GM23338 (cell line): ENCODE data around the gene UCHL1. TPM values are rescaled to one million over a fixed set of nuclear protein-coding genes. Genes with fewer than 3 reads are reported as not detected.

ENCODE experiments used
- ATAC-seq: fragments of 200-7000 bp; cut with Tn5 transposase; 3 replicates; pipeline ENCODE4 v1.9.1; 2020
- DNase-seq: peaks from one replicate; pipeline ENCODE4 v3.0.0-alpha.2; 2015; ENCODE audit warnings: low spot score
- H2AFZ ChIP-seq: fragments of 200-600 bp; sonication (generic); 2 replicates; pipeline ENCODE4 v1.8.0; 2016; ENCODE audit warnings: antibody characterized with exemption, mild to moderate bottlenecking, moderate library complexity
- H3F3A ChIP-seq: fragments of 200-600 bp; sonication (generic); replicated peaks from 2 replicates; pipeline ENCODE4 v1.8.0; 2017; ENCODE audit warnings: antibody characterized with exemption, mixed run types, low read depth
- H3K27ac ChIP-seq: fragments of 200-600 bp; sonication (generic); 2 replicates; pipeline ENCODE4 v1.6.1; 2016; ENCODE audit warnings: low read depth
- H3K27me3 ChIP-seq: fragments of 200-600 bp; sonication (generic); 2 replicates; pipeline ENCODE4 v1.8.0; 2016; ENCODE audit warnings: mild to moderate bottlenecking, mixed run types, moderate library complexity; ENCODE audit not compliant: insufficient read depth
- H3K36me3 ChIP-seq: fragments of 200-600 bp; sonication (generic); 2 replicates; pipeline ENCODE4 v1.8.0; 2016; ENCODE audit warnings: mild to moderate bottlenecking; ENCODE audit not compliant: insufficient read depth
- H3K4me1 ChIP-seq: fragments of 200-600 bp; sonication (generic); 2 replicates; pipeline ENCODE4 v1.8.0; 2016; ENCODE audit warnings: mild to moderate bottlenecking, moderate library complexity; ENCODE audit not compliant: insufficient read depth
- H3K4me2 ChIP-seq: fragments of 200-600 bp; sonication (generic); 2 replicates; pipeline ENCODE4 v1.7.1; 2017; ENCODE audit warnings: mixed run types
- H3K4me3 ChIP-seq: fragments of 200-600 bp; sonication (generic); 2 replicates; pipeline ENCODE4 v1.6.1; 2016; ENCODE audit warnings: mixed run types
- H3K79me2 ChIP-seq: fragments of 200-600 bp; sonication (generic); replicated peaks from 2 replicates; pipeline ENCODE4 v1.8.0; 2017; ENCODE audit warnings: mild to moderate bottlenecking; ENCODE audit not compliant: insufficient read depth
- H3K9me2 ChIP-seq: fragments of 200-600 bp; sonication (generic); 2 replicates; pipeline ENCODE4 v1.8.0; 2017; ENCODE audit not compliant: insufficient read depth
- H4K20me1 ChIP-seq: fragments of 200-600 bp; sonication (generic); replicated peaks from 2 replicates; pipeline ENCODE4 v1.8.0; 2017; ENCODE audit warnings: mild to moderate bottlenecking; ENCODE audit not compliant: insufficient read depth
- H3K27ac Mint-ChIP-seq: 2 replicates; pipeline ENCODE4 v1.8.0; 2020; ENCODE audit warnings: inconsistent platforms, mild to moderate bottlenecking, moderate library complexity, mixed read lengths
- H3K27me3 Mint-ChIP-seq: 3 replicates; pipeline ENCODE4 v1.8.0; 2022; ENCODE audit warnings: low read depth, mild to moderate bottlenecking, moderate library complexity, mixed read lengths, inconsistent platforms; ENCODE audit not compliant: insufficient read depth, poor library complexity
- H3K36me3 Mint-ChIP-seq: 3 replicates; pipeline ENCODE4 v1.8.0; 2021; ENCODE audit warnings: low read depth, mild to moderate bottlenecking, inconsistent platforms, moderate library complexity, mixed read lengths
- H3K4me1 Mint-ChIP-seq: 3 replicates; pipeline ENCODE4 v1.8.0; 2020; ENCODE audit warnings: mild to moderate bottlenecking, inconsistent platforms, mixed read lengths
- H3K4me3 Mint-ChIP-seq: 3 replicates; pipeline ENCODE4 v1.8.0; 2021; ENCODE audit warnings: moderate library complexity, mild to moderate bottlenecking, inconsistent platforms, mixed read lengths
- H3K9me3 Mint-ChIP-seq: 3 replicates; pipeline ENCODE4 v1.8.0; 2020; ENCODE audit warnings: moderate library complexity, mild to moderate bottlenecking, inconsistent platforms, mixed read lengths
- CREB1 ChIP-seq: fragments of 250-450 bp; sonication (Bioruptor Pico); IDR thresholded peaks from 2 replicates; pipeline ENCODE4 v1.5.0; 2020; ENCODE audit warnings: low read depth, mild to moderate bottlenecking, moderate library complexity
- CTCF ChIP-seq, 2 experiments: fragments of 200-600 bp in 1 of 2; sonication (generic) in 1 of 2; conservative IDR thresholded peaks; 2 replicates each; pipeline versions ENCODE4 v1.5.1 to v1.6.1; 2016 to 2017; ENCODE audit warnings: antibody characterized with exemption in 2 of 2, low read depth in 2 of 2, mild to moderate bottlenecking in 2 of 2, moderate library complexity in 1 of 2
- EZH2phosphoT487 ChIP-seq: fragments of 200-600 bp; sonication (generic); IDR thresholded peaks from one replicate; pipeline ENCODE4 v1.8.1; 2018; ENCODE audit warnings: antibody characterized with exemption; ENCODE audit not compliant: unreplicated experiment
- POLR2AphosphoS5 ChIP-seq: IDR thresholded peaks from 2 replicates; pipeline ENCODE4 v1.6.1; 2016; ENCODE audit warnings: antibody characterized with exemption, low read depth
- STAT1 ChIP-seq: IDR thresholded peaks from one replicate; pipeline ENCODE4 v1.6.1; 2016; ENCODE audit warnings: antibody characterized with exemption; ENCODE audit not compliant: unreplicated experiment
- polyA plus RNA-seq: library from polyadenylated mRNA; unstranded; fragments of >200 nt; fragmentation: Nextera tagmentation; extraction: Ambion mirVana; gene quantifications from 2 replicates; pipeline ENCODE4 v1.2.1, GENCODE V29; 2016
- total RNA-seq: library from RNA; depleted of rRNA; stranded (reverse); fragments of >200 nt; shearing (Covaris generic); gene quantifications from 2 replicates; pipeline ENCODE4 v1.2.3, GENCODE V29; 2014

UCHL1 gene
- total and polyA plus RNA-seq, 2 experiments from 2014 or later = 998 to 1,758 TPM

GRCh38 chr4:41256131-41256739 lies 493 bp upstream of the UCHL1 start:
- no peaks in the 10 kb centered on the region for H3K27me3 ChIP-seq
- Mint-ChIP-seq H3K4me3 (peak overlapping the region; percentile 81), H3K36me3 (peaks cover 43% of the 10 kb centered on the region), H3K27me3 (peaks cover 9% of the 10 kb centered on the region), H3K27ac (peak overlapping the region; percentile 93), H3K4me1 (peaks cover 26% of the 10 kb centered on the region), H3K9me3 (peaks cover 9% of the 10 kb centered on the region; the same call in 2 of the 3 replicates)
- 0 out of 2 replicates have a peak, but pooled peaks have one; percentile 16 for TF ChIP-seq CREB1 (CRISPR knock-in tag)
- TF ChIP-seq EZH2phosphoT487 = no peak
- peak overlapping the region; percentile 90 for H3K27ac ChIP-seq
- H3K36me3 ChIP-seq = peaks cover 27% of the 10 kb centered on the region
- H3F3A ChIP-seq = peaks cover 16% of the 10 kb centered on the region; the same call in 1 of the 2 replicates
- peaks cover 40% of the 10 kb centered on the region for H3K79me2 ChIP-seq
- H2AFZ ChIP-seq = peak overlapping the region; percentile 7; the same call in 1 of the 2 replicates
- DNase-seq (peak; percentile 75), ATAC-seq (peak; percentile 23)
- no peaks in the 10 kb centered on the region for H3K9me2 ChIP-seq
- H3K4me3 ChIP-seq = peak overlapping the region; percentile 65
- H4K20me1 ChIP-seq = peaks cover 23% of the 10 kb centered on the region
- H3K4me2 ChIP-seq = peak overlapping the region; percentile 78
- H3K4me1 ChIP-seq = peaks cover 23% of the 10 kb centered on the region

GRCh38 chr4:41257257-41257901 lies 651 bp downstream of the UCHL1 start:
- Histone ChIP-seq H3F3A (peaks cover 26% of the 10 kb centered on the region; the same call in 1 of the 2 replicates), H3K4me2 (peak overlapping the region; percentile 78), H3K27me3 (no peaks in the 10 kb centered on the region), H3K79me2 (peaks cover 41% of the 10 kb centered on the region), H4K20me1 (peaks cover 28% of the 10 kb centered on the region), H3K4me3 (peak overlapping the region; percentile 65), H3K4me1 (peaks cover 23% of the 10 kb centered on the region), H3K9me2 (no peaks in the 10 kb centered on the region), H2AFZ (no peak overlapping the region), H3K36me3 (peaks cover 38% of the 10 kb centered on the region), H3K27ac (peak overlapping the region; percentile 86)
- H3K4me3 Mint-ChIP-seq = peak overlapping the region; percentile 97
- peak overlapping the region; percentile 97 for H3K27ac Mint-ChIP-seq
- H3K4me1 Mint-ChIP-seq = peaks cover 26% of the 10 kb centered on the region
- ATAC-seq (peak; percentile 64), DNase-seq (peak; percentile 74)
- peaks cover 9% of the 10 kb centered on the region for H3K27me3 Mint-ChIP-seq
- peaks cover 51% of the 10 kb centered on the region for H3K36me3 Mint-ChIP-seq
- H3K9me3 Mint-ChIP-seq = peaks cover 4% of the 10 kb centered on the region; the same call in 1 of the 3 replicates
- TF ChIP-seq CTCF (conservative IDR thresholded peaks at IDR 0.05; ENCODE audit: low read depth in 2 of 2) (no peak), CREB1 (CRISPR knock-in tag) (peak; percentile 10; the same call in 1 of the 2 replicates)

- peak overlapping the region; percentile 97 for H3K4me3 Mint-ChIP-seq
- ATAC-seq = peak; percentile 11
- H3K36me3 Mint-ChIP-seq = peaks cover 54% of the 10 kb centered on the region
These were observed 1.2 kb downstream of the UCHL1 start for GRCh38 chr4:41257906-41258305.

More at GRCh38 chr4:41257906-41258305, 1.2 kb downstream of the UCHL1 start:
- H3K27me3 ChIP-seq = no peaks in the 10 kb centered on the region
- peak overlapping the region; percentile 71; the same call in 1 of the 2 replicates for H3K27ac ChIP-seq
- TF ChIP-seq STAT1 (no peak), POLR2AphosphoS5 (0 out of 2 replicates have a peak, but pooled peaks have one; percentile 12)
- H3K4me3 ChIP-seq = peak overlapping the region; percentile 65
- peaks cover 28% of the 10 kb centered on the region for H4K20me1 ChIP-seq
- Mint-ChIP-seq H3K9me3 (peaks cover 3% of the 10 kb centered on the region; the same call in 1 of the 3 replicates), H3K27me3 (peaks cover 9% of the 10 kb centered on the region), H3K4me1 (peaks cover 26% of the 10 kb centered on the region), H3K27ac (peak overlapping the region; percentile 97)
- H2AFZ ChIP-seq = no peak overlapping the region
- no peaks in the 10 kb centered on the region for H3K9me2 ChIP-seq
- DNase-seq = no peak
- H3K4me1 ChIP-seq = peaks cover 23% of the 10 kb centered on the region
- peaks cover 41% of the 10 kb centered on the region for H3K79me2 ChIP-seq
- H3F3A ChIP-seq = peaks cover 31% of the 10 kb centered on the region; the same call in 1 of the 2 replicates
- H3K4me2 ChIP-seq = peak overlapping the region; percentile 78
- H3K36me3 ChIP-seq = peaks cover 44% of the 10 kb centered on the region
